NCI-H69 (cell line): ENCODE data around the gene LUC7L2.
"Not testable (repeated sequence)": the region's sequence is repeated elsewhere in the genome, so short reads cannot be mapped to it uniquely, and the experiment has no call there.

Experiments
- DNase-seq: peaks from one replicate; lab custom pipeline; 2025; lab: John Stamatoyannopoulos, UW

Gene LUC7L2, protein sequence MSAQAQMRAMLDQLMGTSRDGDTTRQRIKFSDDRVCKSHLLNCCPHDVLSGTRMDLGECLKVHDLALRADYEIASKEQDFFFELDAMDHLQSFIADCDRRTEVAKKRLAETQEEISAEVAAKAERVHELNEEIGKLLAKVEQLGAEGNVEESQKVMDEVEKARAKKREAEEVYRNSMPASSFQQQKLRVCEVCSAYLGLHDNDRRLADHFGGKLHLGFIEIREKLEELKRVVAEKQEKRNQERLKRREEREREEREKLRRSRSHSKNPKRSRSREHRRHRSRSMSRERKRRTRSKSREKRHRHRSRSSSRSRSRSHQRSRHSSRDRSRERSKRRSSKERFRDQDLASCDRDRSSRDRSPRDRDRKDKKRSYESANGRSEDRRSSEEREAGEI

DNA sequence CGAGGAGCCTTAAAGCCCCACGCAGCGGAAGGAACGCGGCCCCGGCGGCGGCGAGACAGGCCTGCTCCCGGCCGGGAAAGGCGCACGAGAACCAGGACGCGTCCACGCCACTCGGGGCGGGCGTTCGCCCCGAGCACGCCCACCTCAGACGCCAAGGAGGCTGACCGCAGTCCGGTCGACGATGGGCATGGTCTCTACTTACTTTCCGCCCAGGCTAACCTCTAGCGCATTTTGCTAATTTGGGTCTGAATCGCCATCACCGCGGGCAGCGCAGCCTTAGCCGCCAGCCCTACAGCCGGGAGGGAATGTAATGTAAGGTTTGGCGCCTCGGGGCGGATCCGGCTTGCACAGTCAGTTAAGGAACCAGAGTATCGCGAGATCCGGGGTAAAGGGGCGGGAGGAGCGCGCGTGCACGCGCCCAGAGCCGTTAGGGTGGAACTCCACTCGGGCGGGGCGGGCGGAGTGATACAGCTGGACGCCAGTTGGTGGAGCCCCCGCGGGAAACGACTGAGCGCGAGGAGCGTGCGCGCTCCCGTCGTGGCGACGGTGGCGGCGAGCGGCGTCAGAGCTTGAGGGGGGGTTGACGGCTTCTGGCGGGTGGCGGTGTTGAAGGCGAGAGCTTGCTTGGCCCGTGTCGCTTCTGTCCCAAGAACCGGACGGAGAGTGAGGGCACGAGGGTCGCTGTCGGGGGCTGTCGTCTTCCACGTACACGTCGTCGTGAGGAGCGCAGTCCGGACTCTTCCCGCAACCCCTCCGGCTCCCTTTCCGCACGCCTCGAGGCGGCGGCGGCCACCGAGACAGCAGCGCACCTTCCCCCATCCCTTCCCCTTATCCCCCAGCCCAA lies at the start of gene LUC7L2:
TSS of gene LUC7L2 (plus strand) at position 529 of the 844 bp plus-strand sequence. CDS start 368 bp downstream, outside the sequence.
- peak; percentile 100 for DNase-seq

DNA sequence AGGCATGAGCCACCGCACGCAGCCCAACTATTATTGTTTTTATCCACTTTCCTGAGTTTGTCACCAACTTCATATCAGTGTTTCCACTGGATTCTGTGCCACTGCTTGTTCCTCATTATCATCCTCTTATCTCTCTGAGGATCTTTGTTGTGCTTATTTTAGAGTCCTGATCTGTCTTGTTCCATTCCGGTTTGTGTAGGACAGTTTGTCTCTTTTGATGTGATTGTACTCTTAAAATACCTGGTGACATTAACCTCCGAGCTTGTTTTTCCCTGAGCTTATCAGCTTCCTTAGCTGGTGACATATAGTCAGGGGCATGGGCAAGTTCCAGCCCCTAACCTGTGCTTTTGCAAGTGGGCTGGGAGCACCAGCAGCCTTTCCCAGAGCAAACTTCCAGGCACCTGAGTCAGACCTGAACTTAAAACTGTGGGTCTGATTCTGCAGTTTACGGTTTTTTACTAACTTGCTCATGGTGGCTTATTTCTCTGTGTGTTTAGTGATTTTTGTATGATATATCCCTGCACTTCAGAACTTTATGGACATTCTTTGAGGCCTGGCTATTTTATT lies 41.7 kb upstream of the LUC7L2 start:
- no peak for DNase-seq

DNA sequence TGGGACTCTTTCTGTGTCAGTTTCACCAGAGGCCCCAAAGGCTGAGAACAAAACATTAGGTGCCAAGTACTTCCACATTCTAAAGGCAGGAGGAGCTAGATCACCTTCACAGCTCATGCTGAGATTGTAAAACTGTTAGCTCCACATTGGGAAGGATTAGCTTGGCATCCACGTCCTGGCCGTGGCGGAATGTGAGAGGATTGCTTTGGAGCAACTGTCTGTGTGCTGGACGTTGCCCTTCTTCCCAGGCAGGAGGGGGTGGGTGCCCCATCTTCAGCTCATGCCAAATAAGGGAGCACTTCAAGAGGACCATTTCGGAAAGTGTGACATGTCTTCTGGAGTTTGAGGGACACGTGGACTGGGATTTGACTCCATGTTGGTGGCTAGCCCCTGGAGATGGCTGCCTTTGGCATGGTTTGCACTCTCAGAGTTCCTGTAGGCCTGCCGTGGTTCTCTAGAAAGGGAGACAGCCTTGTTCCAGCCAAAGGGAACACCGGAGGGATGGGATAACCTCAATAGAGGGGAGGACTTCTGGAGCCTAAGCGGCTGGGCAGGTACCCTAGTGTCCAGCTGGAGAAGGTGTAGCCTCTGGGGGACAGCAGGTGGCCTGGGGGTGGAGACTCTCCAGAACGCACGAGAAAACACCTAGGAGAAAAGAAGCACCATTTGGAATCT lies 38.5 kb upstream of the LUC7L2 start:
- no peak for DNase-seq

DNA sequence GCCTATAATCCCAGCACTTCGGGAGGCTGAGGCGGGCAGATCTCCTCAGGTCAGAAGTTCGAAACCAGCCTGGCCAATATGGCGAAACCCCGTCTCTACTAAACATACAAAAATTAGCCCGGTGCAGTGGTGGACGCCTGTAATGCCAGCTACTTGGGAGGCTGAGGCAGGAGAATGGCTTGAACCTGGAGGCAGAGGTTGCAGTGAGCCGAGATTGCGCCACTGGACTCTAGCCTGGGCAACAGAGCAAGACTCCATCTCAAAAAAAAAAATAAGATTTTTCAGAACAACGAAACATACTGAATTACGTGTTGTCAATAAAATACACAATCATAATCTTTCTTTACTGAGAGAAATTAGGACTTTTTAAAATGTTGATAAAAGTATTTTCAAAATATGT lies 35.0 kb upstream of the LUC7L2 start:
- not testable (repeated sequence) for DNase-seq

DNA sequence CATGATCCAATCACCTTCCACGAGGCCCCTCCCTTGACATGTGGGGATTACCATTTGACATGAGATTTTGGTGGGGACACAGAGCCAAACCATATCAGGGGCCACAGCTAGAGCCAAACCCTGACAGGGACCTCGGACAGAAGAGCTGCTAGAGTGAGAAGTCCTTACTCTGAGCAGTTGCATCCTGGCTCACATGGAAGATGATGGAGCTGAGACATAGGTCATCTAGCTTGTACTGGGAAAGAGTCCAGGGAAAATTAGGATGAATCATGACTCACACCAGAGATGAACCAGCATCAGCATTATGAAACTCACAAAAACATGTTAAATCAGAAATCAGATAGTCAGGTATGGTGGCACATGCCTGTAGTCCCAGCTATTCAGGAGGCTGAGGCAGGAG lies 31.3 kb upstream of the LUC7L2 start:
- no peak for DNase-seq

DNA sequence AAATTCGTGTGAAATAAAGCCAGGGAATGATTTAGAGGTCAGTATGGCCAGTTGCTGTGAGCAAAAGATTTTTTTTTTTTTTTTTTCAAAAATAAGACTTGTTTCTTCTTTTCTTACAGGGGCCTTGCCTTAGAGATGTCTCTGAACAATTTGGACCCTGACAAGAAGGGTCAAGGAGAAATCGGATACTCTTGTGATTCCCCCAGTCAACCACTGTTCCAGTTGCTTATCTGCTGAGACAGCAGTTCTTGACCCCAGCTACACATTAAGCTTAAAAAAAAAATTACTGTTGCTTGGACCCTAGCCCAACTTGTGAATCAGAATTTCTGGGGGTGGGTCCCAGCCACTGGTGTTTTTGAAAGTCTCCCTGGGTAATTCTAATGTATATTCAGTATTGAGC lies 30.6 kb upstream of the LUC7L2 start:
- no peak for DNase-seq

DNA sequence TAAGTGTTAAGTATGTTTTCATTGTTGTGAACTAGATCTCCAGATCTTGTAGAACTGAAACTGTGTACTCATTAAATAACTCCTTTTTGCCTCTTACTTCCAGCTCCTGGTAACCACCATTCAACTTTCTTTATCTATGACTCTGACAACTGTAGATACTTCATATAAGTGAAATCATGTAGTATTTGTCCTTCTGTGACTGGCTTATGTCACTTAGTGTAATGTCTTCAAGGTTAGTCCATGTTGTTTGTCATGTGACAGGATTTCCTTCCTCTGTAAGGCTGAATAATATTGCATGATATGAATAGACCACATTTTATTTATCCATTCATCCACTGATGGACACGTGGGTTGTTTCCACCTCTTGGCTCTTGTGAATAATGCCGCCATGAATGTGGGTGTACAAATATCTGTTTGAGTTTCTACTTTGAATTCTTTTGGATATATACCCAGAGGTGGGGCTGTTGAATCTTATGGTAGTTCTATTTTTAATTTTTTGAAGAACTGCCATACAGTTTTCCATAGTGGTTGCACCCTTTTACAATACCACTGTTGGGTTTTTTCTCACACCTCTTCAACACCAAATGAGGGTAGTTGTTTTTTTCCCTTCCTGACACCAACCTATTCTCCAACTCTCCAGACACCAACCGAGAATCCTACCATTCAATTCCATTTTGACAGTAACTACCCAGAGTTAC lies 29.2 kb upstream of the LUC7L2 start:
- DNase-seq = no peak

DNA sequence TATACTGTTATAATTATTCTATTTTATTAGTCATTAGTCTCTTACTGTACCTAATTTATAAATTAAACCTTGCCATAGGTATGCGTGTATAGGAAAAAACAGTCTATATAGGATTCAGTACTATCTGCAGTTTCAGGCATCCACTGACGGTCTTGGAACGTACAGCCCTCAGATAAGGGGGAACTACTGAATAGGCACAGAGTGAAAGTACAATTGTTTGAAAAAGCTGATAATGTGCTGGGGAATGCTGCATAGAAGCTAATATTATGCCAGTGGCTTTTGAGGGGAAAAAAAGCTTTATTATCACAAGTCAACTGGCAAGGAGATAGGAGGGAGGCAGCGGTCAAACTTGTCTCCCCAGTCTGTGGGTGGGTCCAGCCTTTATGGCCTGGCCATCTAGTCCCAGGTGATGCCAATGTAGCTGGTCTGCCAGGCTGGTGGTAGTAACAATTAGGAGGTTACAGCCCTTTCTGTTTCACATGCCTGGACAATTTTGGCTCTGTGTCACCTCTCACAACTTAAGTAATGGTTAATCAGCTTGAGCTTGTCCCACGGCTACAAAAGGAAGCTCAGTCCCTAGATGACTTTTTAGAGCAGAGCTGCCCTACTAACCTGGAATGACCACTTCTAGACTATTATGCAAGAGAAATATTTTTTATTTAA lies 26.9 kb upstream of the LUC7L2 start:
- DNase-seq = no peak

DNA sequence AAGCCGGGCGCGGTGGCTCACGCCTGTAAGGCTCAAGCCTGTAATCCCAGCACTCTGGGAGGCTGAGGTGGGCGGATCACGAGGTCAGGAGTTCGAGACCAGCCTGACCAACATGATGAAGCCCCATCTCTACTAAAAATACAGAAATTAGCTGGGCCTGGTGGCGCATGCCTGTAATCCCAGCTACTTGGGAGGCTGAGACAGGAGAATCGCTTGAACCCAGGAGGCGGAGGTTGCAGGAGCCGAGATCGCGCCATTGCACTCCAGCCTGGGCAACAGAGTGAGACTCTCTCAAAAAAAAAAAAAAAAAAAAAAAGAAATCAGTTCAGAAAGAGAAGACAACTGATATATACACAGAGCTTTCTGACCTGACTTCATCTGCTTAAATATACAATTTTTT lies 26.3 kb upstream of the LUC7L2 start:
- DNase-seq = not testable (repeated sequence)

DNA sequence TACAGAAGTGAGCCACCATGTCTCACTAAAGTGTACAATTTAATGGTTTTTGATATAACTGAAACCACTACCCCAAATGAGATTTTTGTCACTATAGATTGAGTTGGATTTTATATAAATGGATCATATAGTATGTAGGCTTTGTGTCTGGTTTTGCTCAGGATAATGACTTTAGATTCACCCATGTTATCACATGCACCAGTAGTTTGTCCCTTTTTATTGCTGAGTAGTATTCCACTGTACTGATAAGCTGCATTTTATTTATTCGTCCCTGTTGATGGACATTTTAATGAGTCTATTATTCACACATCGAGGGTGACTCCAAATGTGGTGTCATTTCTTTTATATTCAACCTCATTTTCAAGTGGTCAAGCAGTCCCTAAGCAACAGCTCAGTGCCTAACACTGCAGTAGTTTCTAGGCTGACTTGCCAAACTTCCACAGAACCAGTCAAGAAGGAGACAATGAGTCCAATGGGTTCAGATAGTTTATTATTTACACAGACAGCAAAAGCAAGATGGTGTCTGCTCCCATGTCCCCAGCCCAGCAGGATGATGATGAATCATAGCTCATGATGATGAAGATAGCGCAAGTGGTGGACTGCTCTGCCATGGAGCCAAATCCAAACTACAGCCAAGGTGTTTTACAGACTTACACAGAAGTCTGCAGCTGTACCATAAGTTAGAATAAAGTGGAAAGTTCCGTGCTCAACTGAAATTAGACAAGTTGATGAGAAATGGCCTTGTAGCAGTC lies 25.1 kb upstream of the LUC7L2 start:
- no peak for DNase-seq

DNA sequence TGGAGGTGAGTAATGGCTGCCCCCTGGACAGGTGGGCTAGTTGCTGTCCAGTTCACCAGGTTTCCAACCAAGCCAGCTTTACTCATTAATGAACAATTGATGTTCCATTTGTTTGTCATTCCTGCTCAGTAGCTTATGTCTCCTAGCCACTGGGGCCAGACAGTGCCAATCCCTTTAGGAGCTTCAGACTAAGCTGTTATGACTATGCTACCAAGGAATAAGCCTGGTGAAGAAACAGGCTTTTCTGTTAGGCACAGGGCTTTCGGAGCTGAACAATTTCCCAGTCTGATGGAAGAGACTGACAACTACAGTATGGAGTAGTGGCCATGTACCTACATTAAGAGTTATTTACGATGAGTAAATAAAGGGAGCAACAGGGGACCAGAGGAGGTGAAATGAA lies 20.7 kb upstream of the LUC7L2 start:
- no peak for DNase-seq

DNA sequence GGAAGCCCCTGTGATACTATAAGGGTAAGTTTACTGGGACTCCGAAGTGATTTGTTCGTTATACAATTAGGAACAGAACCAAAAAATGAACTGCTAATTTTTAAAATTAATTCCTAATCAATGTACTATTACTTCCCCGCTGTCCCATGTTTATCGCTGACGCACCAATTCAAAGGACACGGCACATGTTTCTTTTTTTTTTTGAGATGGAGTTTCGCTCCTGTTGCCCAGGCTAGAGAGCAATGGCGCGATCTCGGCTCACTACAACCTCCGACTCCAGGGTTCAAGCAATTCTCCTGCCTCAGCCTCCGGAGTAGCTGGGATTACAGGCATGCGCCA lies 20.0 kb upstream of the LUC7L2 start:
- DNase-seq = no peak

DNA sequence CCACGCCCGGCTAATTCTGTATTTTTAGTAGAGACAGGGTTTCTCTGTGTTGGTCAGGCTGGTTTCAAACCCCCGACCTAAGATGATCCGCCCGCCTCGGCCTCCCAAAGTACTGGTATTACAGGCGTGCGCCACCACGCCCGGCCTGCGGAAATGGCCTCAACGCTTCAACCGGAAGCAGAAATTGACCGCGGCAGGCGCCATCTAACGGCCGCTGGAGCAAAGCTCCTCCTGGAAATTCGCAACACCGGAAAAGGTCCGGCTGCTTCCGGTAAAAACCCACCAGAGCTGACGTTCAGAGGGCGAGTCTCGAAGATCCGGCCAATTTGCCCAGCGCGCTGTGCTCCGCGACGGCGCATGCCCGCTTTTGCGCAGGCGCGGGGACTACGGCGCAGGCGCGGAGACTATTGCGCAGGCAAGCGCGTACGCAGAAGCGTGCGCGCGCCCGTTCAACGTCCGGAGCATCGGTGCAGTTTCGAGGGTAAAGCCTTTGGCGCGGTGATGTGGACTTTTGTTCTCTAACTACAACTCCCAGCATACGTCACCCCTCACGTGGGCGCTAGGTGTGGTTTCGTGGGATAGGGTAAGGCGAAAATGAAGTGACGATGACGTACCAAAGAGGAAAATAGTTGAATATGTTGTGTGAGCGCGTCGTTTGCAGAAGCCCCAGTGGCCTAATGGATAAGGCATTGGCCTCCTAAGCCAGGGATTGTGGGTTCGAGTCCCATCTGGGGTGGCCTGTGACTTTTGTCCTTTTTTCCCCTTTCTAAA lies 19.5 kb upstream of the LUC7L2 start:
- peak; percentile 100 for DNase-seq

DNA sequence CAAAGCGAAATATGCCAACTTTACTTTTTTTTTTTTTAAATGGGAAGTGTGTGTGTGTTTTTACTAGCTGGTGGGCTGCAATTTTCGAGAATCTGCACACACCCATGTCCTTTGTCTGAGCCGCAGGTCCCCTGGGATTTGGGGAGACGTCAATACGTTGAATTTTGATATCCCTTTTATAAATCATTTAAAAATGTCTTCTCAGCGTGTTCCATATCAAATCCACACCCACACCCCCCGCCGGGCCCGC lies 19.0 kb upstream of the LUC7L2 start:
- DNase-seq = no peak

DNA sequence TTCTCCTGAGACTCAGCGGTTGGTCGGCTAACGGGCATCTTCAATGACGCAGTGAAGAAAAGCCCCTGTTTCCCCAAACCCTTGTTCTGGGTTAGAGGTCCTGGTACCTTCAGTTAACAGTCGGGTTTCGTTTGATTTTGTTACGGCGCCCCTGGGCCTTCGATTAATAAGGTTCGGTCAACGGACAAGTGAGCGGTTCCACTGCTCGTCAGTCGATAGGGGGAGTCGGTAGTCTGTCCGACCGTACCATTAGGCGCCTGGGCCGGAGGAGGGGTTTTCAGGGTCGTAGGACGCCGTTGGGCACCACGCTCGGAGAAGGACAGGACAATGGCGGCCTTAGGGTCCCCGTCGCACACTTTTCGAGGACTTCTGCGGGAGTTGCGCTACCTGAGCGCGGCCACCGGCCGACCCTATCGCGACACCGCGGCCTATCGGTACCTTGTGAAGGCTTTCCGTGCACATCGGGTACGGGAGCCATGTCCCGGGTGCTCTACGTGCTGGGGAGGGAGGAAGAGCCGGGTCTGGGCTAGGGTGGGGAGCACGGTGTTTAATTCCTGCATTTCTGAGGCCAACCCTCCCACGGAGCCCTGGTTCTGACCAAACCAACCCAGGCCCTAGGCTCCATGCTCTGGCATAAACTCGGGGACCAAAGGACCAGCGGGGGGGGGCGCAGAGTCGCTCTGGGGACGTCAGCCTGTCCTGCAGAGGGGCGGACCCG lies 18.5 kb upstream of the LUC7L2 start, which contains the start of gene FMC1:
TSS of gene FMC1 (plus strand) at position 280 of the 718 bp plus-strand sequence. CDS start at position 328, 48 bp downstream.
- DNase-seq = peak; percentile 97

DNA sequence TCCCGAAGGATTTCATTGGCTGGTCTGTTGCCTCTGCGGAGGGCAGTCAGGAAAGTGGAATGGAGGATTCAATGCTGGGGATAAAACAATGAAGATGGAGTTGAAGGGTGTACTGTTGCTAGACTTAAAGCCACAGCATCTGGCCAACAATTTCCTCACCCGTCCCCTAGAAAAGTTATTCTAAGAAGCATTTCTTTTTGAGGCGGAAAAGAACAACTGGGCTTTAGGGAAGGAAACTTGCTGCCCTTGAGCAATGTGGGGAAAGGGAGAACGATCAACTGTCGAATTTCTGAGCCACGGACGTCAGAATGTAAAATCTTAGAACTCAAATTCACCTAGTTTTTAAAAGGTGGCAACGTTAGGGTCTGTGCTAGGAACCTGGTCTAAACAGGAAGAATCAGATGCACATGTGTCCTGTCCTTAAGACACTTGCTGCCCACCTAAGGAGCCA lies 17.9 kb upstream of the LUC7L2 start:
- DNase-seq = peak; percentile 49

DNA sequence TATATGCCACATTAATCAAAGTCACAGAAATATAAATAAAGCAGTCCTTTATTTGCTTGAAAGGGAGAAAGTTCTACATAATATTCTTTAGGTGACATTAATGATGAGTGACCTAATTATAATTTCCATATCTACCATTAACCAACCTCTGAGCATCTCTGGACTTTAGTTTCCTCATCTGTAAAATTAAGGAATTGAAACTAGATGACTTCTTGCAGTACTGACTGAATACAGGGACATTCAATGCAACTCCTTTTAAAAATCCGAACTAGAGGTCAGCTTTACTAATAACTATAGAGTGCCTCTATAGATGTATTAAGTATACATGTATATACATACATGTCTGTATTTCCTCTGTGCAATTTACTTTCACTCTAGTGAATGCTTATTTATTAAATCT lies 14.7 kb upstream of the LUC7L2 start:
- DNase-seq = no peak

DNA sequence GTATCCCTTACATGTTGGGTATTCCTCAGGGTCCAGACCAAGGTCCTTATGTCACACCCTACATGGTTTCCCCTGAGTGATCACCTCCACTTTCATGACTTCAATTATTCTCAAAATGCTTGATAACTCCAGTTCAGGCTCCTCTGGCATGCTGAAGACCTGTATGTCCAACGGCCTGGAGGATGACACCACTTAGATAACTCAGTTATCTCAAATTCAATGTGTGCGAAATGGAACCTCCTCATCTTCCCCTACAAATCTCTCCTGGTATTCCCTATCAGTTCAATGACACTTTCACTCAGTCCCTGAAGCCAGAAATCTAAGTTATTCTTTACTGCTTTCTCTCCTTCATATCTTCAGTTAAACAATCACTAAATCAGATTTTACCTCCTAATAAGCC lies 8.7 kb upstream of the LUC7L2 start:
- no peak for DNase-seq

DNA sequence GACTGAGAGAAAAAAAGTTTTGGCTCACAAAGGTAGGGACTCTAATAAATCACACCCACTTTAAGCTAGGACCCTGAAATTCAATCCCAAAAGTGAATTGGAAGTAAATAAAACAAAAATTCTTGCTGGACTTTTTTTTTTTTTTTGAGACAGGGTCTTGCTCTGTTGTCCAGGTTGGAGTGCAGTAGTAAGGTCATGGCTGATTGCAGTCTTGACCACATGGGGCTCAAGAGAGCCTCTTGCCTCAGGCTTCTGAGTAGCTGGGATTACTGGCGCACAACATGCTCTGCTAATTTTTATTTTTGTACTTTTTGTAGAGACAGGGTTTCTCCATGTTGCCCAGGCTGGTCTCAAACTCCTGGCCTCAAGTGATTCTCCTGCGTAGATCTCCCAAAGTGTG lies 5.0 kb upstream of the LUC7L2 start:
- no peak for DNase-seq
